Activated CD4-positive, alpha-beta T cell treated with anti-CD3 and anti-CD28 coated beads, Interleukin-2, Interleukin-4, amounts not matched to agents 100 ng/mL and 50 ng/mL, durations not matched to agents 16 hours and 8 hours (primary cell): ENCODE data around the gene RTN4RL1.

Source experiments
- DNase-seq: peaks from one replicate; pipeline ENCODE4 v3.0.0-alpha.2; 2020; ENCODE audit warnings: low spot score

Gene RTN4RL1

GRCh38 chr17:2059547-2060384 lies 34.6 kb upstream of the RTN4RL1 start:
- no peak for DNase-seq

GRCh38 chr17:2058586-2059546 lies 33.7 kb upstream of the RTN4RL1 start:
- peak; percentile 65 for DNase-seq

GRCh38 chr17:2057760-2058585 lies 32.8 kb upstream of the RTN4RL1 start:
- no peak for DNase-seq

GRCh38 chr17:2057175-2057759 lies 32.1 kb upstream of the RTN4RL1 start:
- DNase-seq, result no peak

DNA sequence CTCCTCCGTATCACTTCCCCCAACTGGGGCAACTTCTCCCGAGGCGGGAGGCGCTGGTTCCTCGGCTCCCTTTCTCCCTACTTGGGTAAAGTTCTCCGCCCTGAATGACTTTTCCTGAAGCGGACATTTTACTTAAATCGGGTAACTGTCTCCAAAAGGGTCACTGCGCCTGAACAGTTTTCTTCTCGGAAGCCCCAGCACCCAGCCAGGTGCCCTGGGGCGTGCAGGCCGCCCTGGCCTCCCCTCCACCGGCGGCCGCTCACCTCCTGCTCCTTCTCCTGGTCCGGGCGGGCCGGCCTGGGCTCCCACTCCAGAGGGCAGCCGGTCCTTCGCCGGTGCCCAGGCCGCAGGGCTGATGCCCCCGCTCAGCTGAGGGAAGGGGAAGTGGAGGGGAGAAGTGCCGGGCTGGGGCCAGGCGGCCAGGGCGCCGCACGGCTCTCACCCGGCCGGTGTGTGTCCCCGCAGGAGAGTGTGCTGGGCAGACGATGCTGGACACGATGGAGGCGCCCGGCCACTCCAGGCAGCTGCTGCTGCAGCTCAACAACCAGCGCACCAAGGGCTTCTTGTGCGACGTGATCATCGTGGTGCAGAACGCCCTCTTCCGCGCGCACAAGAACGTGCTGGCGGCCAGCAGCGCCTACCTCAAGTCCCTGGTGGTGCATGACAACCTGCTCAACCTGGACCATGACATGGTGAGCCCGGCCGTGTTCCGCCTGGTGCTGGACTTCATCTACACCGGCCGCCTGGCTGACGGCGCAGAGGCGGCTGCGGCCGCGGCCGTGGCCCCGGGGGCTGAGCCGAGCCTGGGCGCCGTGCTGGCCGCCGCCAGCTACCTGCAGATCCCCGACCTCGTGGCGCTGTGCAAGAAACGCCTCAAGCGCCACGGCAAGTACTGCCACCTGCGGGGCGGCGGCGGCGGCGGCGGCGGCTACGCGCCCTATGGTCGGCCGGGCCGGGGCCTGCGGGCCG lies 31.4 kb upstream of the RTN4RL1 start:
- DNase-seq, result peak; percentile 47

GRCh38 chr17:2055292-2056205 lies 30.4 kb upstream of the RTN4RL1 start:
- DNase-seq, result no peak

DNA sequence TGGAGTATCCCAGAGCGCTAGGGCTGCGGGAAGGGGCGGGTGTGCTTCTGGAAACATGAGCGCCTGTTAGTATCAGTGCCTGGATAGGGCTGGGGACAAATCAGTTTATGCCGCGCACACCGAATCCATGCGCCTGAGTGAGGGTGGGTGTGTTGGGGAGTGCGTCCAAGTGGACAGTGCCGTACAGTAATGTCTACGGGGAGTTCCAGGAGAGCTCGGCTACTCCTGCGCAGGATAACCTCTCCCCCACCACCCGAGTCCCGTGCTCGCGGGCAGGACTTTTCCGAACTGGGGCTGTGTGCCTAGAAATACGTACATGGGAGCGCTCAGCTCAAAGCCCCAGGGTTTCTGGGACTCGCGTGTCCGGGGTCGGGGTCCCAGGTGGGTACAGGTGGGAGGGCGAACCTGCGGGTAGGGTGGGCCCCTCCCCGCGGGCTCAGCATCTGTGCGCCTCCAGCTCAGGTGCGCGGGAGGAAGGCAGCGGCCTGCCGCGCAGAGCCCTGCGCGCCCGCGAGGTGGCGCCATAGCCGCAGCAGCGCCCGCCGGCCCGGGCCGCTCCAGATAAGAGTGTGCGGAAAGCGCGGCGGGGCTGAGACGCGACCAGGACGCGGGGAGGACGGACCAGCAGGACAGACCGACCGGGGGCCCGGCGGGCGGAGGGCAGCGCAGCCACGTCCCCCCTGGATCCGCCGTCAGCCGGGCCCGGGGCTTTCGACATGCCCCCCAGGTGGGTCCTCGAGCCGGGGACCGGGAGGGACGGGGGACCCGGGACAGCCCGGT lies 29.6 kb upstream of the RTN4RL1 start, which contains the start of gene HIC1:
Gene HIC1, plus strand, starts transcription at position 592 of the 780 bp plus-strand sequence. CDS start 1,588 bp downstream, outside the sequence.
- DNase-seq, result peak; percentile 69

GRCh38 chr17:2054262-2054511 lies 29.1 kb upstream of the RTN4RL1 start:
- DNase-seq, result no peak

- peak; percentile 46 for DNase-seq
Observed at GRCh38 chr17:2053380-2054261, 28.5 kb upstream of the RTN4RL1 start.

DNA sequence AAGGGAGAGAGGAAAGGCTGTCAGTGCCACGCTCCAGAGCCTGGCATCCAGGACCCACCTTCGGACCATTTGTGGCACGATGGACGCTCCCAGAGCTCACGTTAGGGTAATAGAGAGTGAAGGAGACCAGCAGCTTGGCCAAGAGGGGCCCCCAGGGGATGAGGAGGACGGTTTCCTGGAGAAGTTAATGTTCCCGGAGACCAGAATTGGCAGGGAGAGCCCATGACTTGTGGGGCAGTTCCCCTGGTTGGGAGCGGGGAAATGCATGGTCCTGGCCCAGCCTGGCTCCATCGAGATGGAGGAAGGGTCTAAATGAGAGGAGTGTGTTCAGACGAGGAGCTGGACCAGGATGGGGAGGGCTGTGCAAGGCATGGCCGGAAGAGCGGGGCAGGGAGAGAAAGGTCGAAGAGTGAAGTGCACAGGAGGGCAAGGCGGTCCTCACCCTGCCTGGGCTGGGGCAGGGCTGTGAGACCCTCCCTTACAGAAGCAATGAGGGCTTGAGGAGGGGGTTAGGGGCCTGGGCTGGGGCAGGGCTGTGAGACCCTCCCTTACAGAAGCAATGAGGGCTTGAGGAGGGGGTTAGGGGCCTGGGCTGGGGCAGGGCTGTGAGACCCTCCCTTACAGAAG lies 26.9 kb upstream of the RTN4RL1 start:
- no peak for DNase-seq

DNA sequence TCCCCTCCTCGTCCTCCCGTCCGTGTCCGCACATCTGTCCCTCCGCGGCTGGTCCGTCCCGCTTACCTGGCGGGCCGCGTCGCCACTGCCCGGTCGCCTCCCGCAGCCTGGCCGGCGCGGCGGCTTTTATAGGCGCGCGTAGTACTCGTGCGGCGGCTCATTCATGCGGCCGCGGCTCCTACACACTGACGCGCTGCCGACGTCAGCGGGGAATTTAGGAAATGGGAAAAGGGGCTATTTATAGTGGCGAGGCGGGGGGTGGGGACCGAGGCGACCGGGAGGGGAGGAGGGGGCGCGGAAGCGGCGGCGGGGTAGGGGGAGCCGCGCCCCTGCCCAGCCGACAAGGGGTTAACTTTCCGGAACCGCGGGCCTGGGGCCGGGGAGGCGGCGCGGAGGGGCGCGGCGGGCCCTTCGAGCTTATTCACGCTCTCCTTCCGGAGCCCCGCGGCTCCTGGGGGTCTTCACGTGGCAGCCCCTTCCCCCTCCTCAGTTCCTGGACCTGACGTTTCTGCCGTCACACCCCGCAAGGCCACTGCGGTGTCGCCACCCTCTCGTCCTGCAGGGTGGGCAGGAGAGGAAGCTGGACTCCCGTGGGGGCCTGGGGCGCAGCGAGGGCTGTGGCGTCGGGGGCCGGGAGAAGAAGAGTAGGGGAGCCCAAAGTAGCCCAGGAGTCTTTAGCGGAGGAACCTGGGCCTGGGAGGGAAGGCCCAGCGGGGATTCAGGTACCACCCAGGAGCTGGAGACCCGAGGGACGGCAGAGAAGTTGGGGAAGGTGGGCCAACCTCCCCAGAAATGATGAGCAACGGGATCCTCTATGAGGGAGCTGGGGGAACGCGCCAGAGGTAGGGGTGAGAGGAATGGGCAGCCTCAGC lies 26.2 kb upstream of the RTN4RL1 start:
- no peak for DNase-seq

DNA sequence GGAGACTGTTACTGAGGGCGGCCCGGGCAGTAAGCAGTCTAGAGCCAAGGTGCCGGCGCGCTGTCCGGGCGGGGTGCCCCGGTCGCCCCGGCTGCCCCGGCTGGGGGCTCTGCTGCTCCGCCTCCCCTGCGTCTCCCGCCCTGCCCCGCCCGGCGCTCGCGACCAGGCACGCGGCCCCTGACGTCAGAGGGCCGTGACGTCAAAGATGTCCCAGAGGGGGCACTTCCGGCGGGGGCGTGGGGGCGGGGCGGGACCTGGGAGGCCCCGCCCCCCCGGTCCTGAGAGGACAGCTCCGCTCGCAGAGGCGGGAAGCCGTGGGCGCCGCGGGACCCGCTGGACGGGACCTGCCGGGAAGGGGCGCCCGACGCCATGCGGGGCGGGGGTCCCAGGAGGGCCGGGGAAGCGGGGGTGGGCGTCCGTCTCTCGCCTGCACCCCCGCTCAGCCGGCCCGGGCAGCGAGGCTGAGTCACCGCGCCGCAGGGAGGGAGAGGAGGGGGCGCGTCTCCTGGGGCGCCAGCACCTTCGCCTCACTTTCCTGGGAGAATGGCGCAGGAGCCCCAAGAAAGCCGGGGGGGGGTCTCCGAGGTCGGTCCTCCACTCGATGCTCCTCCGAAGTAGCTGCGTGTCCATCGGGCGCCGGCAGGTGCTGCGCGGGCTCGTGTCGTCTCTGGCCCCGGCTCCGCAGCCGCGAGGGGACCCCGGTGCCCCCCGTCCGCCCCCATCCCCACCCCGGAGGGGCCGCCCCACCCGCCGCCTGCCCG lies 25.3 kb upstream of the RTN4RL1 start:
- peak; percentile 38 for DNase-seq

DNA sequence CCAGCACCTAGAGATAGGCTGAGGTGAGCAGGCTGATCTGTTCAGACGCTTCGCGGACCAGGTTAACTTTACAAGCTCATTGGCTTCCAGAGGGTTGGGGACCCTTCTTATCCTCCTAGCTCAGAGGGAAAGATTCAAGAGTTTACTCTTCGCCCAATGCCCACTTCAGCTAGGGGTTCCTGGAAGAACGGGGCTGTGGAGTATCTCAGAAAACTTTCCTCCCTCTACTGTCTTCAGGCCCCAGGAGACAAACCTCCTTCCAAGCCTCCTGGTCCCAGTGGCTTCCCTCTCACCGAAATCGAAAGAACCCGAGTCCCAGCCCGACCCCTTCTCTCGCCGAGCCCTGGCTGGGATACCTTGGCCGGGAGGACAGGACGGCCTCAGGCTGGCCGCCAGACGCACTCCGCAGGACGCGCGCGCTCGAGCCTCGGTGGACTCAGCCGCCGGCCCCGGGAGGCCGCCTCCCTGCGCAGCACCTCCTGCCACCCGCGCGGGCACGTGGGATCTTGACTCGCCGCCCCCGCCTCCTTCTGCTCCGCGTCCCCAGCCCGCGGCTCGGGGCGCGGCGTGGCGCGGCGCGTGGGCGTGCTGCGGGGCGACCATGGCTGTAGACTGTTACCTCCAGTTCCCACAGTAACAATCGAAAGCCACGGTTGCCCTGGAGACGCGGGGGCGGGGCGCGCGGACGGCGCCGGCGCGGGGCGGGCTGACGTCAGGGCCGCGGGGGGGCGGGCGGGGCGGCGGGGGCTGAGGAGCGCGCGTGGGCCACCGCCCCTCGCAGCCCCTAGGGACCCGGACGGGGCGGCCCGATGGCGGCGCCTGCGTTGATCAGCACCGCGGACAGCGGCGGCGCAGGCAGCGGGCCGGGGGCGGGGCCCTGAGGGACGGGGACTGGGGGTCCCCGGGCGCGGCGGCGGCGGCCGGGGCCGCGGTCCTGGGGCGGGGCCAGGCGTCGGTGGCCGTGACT lies 24.5 kb upstream of the RTN4RL1 start:
- peak; percentile 77 for DNase-seq

DNA sequence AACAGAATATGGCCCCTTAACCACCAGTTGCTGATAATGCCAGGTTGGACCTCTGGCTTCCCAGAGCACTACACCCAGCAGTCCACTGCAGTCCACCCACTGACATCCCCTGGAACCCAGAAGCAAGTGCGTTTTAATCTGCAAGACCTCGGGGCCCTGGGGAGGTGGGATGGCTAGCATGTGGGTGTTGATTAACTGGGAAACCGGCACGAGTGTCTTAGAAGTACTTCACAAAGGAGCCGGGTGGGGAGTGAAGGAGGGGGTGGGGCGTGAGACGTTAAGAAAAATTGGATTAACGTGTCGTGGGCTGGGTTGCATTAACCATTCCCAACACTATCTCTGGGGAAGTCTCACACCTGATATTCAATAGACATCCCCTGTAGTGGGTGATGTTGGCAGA lies 23.7 kb upstream of the RTN4RL1 start:
- no peak for DNase-seq
